Progenitor cell of endocrine pancreas (in vitro differentiated cells): ENCODE results near the gene SUSD5. TPM values are rescaled to one million over a fixed set of nuclear protein-coding genes. Genes with fewer than 3 reads are reported as not detected.
"Not testable (repeated sequence)": the region's sequence is repeated elsewhere in the genome, so short reads cannot be mapped to it uniquely, and the experiment has no call there.

Experiments
- DNase-seq: peaks from one replicate; pipeline ENCODE4 v3.0.0; 2021; ENCODE audit warnings: low spot score; ENCODE audit not compliant: unreplicated experiment
- H3K27ac Mint-ChIP-seq: 2 replicates; pipeline ENCODE4 v1.8.0; 2021; ENCODE audit warnings: mild to moderate bottlenecking, moderate library complexity, mixed read lengths
- H3K27me3 Mint-ChIP-seq: 2 replicates; pipeline ENCODE4 v1.8.0; 2021; ENCODE audit warnings: mixed read lengths
- H3K36me3 Mint-ChIP-seq: 2 replicates; pipeline ENCODE4 v1.8.0; 2022; ENCODE audit warnings: mixed read lengths; ENCODE audit not compliant: insufficient read depth
- H3K4me1 Mint-ChIP-seq: 2 replicates; pipeline ENCODE4 v1.8.0; 2021; ENCODE audit warnings: low read depth, mixed read lengths
- H3K4me3 Mint-ChIP-seq: 2 replicates; pipeline ENCODE4 v1.8.0; 2021; ENCODE audit warnings: low read depth, mild to moderate bottlenecking, moderate library complexity, mixed read lengths
- H3K9me3 Mint-ChIP-seq: 2 replicates; pipeline ENCODE4 v1.8.0; 2021; ENCODE audit warnings: low read depth, mixed read lengths
- CTCF ChIP-seq: fragments of 200-600 bp; sonication (generic); IDR thresholded peaks from one replicate; pipeline ENCODE4 v1.5.0; 2021; ENCODE audit warnings: antibody characterized with exemption, mild to moderate bottlenecking; ENCODE audit not compliant: unreplicated experiment
- total RNA-seq: library from RNA; stranded (reverse); gene quantifications from 2 replicates; pipeline ENCODE4 v1.2.1, GENCODE V29; 2021

The SUSD5 gene
- total RNA-seq, 1 donor from 2014 or later, result 1.1 TPM

GRCh38 chr3:33186524-33187367 lies 31.9 kb downstream of the SUSD5 start:
- H3K27me3 Mint-ChIP-seq, result no peaks in the 10 kb centered on the region
- H3K27ac Mint-ChIP-seq, result no peak overlapping the region
- no peaks in the 10 kb centered on the region for H3K36me3 Mint-ChIP-seq
- no peaks in the 10 kb centered on the region for H3K4me1 Mint-ChIP-seq
- no peak overlapping the region for H3K4me3 Mint-ChIP-seq
- TF ChIP-seq CTCF, result no peak
- no peak for DNase-seq
- H3K9me3 Mint-ChIP-seq, result no peaks in the 10 kb centered on the region

GRCh38 chr3:33184863-33185262 lies 33.7 kb downstream of the SUSD5 start:
- no peak overlapping the region for H3K27ac Mint-ChIP-seq
- TF ChIP-seq CTCF, result no peak
- H3K36me3 Mint-ChIP-seq, result no peaks in the 10 kb centered on the region
- no peak overlapping the region for H3K4me3 Mint-ChIP-seq
- no peaks in the 10 kb centered on the region for H3K27me3 Mint-ChIP-seq
- DNase-seq, result no peak
- no peaks in the 10 kb centered on the region for H3K9me3 Mint-ChIP-seq
- H3K4me1 Mint-ChIP-seq, result no peaks in the 10 kb centered on the region

DNA sequence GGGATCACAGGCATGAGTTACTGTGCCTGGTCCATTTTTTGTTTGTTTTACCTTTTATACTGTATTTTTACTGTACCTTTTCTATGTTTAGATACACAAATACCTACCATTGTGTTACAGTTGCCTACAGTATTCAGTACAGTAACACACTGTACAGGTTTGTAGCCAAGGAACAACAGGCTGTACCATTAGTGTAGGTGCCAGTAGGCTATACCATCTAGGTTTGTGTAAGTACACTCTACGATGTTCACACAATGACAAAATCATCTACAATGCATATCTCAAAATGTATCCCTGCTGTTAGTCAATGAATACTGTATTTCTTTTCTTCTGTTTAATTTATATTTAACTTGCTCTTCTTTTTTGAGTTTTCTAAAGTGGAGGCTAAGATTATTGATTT lies 37.0 kb downstream of the SUSD5 start:
- not testable (repeated sequence) for DNase-seq, H3K4me1 Mint-ChIP-seq, H3K4me3 Mint-ChIP-seq, H3K36me3 Mint-ChIP-seq, H3K27me3 Mint-ChIP-seq, H3K27ac Mint-ChIP-seq
- peaks cover 11% of the 10 kb centered on the region for H3K9me3 Mint-ChIP-seq

DNA sequence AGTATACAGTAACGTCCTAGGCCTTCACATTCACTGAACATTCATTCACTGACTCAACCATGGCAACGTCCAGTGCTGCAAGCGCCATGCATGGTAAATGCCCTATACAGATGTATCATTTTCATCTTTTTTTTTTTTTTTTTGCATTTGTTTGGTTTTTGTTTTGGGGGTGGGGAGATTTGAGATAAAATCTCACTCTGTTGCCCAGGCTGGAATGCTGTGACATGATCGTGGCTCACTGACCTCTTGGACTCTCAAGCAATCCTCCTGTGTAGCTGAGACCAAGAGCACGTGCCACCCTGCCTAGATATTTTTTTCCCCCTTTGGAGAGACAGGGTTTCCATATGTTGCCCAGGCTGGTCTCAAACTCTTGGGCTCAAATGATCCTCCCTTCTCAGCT lies 37.4 kb downstream of the SUSD5 start:
- no peak for TF ChIP-seq CTCF
- Mint-ChIP-seq H3K36me3 (peaks cover 1% of the 10 kb centered on the region), H3K27me3 (no peaks in the 10 kb centered on the region), H3K27ac (no peak overlapping the region), H3K9me3 (peaks cover 11% of the 10 kb centered on the region), H3K4me1 (no peaks in the 10 kb centered on the region), H3K4me3 (no peak overlapping the region)
- no peak for DNase-seq

DNA sequence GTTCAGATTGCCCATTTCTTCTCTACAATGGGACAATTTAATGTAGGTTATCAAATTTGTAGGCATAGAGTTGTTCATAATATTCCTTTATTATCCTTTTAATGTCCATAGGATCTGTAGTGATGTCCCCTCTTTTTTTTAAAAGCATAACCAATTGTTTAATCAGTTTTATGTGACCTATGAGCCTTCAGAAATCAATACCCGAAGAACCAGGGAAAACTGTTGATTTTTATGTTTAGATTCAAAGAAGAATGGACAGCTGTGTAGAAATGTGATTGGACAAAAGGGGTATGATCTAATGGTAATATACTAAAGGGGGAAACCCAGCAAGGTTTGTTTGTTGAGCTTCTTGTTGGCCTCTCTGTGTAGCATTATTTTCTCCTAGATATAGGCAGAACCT lies 39.5 kb downstream of the SUSD5 start:
- Mint-ChIP-seq H3K4me1 (no peaks in the 10 kb centered on the region), H3K9me3 (peaks cover 11% of the 10 kb centered on the region), H3K27ac (no peak overlapping the region), H3K36me3 (peaks cover 1% of the 10 kb centered on the region), H3K27me3 (no peaks in the 10 kb centered on the region), H3K4me3 (no peak overlapping the region)
- no peak for TF ChIP-seq CTCF
- no peak for DNase-seq

DNA sequence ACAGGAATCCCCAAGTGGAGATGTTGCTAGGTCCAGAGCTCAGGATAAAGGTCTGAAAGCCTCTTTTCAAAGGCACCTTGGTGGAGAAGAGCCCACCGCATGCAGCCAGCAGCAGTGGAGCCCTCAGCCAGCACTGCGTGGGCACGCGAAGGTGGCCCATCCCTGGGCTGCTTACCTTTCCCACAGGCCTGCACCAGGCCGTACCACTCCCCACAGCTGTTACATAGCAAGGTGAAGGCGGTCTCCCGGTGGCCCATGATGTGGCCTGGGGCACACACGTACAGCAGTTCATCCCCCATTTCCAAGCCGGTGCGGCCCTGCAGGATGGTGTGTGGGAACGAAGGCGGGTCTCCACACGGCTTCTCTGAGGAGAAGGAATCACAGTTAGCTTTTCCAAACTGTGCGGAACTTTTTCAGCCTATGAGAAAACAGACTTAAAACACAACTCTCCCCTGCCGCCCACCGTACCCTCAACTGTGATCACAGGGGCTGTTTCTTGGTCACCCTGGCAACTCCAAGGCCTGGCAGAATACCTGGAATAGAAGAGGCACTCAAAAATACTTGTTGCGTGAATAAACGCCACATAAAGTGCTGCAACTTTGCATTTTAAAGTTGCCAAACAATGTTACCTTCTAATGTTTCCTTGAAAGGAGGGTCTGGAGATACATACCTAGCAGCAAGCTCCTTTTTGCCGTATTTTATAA lies 43.7 kb downstream of the SUSD5 start:
- Mint-ChIP-seq H3K4me3 (no peak overlapping the region), H3K4me1 (peaks cover 5% of the 10 kb centered on the region), H3K27me3 (no peaks in the 10 kb centered on the region), H3K9me3 (peaks cover 11% of the 10 kb centered on the region), H3K27ac (no peak overlapping the region), H3K36me3 (peaks cover 1% of the 10 kb centered on the region)
- no peak for TF ChIP-seq CTCF
- DNase-seq, result no peak
